Suppressor macrophage treated with lipopolysaccharide for 4 hours (primary cell): ENCODE data around the gene CCDC78.
A peak's percentile ranks its signal among the peaks of the same experiment; 100 is the strongest.

ENCODE experiments used
- DNase-seq: peaks from one replicate; pipeline ENCODE4 v3.0.0-alpha.2; 2020

The CCDC78 gene

DNA sequence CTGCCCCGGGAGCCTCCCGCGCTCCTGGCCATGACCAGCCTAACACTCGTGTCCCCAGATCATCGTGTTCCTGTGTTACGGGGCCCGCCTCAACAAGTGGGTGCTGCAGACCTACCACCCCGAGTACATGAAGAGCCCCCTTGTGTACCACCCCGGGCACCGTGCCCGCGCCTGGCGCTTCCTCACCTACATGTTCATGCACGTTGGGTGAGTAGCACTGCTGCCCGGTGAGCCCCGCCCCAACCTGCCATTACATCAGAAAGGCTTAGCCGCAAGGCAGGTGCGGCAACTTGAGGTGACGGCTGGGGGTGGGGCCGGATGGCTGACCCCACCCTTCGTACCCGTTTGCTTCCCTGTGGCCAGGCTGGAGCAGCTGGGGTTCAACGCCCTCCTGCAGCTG lies 49.3 kb downstream of the CCDC78 start:
- DNase-seq = no peak

DNA sequence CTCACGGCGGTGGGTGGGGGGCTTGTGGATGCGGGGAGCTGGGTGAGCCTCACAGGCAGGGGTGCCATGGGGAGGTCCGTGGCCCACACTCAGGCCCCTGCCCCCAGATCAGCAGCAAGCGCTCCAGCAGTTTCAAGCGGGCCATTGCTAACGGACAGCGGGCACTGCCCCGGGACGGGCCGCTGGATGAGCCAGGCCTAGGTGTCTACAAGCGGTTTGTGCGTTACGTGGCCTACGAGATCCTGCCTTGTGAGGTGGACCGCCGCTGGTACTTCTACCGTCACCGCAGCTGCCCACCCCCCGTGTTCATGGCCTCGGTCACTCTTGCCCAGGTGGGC lies 49.7 kb downstream of the CCDC78 start:
- no peak for DNase-seq

DNA sequence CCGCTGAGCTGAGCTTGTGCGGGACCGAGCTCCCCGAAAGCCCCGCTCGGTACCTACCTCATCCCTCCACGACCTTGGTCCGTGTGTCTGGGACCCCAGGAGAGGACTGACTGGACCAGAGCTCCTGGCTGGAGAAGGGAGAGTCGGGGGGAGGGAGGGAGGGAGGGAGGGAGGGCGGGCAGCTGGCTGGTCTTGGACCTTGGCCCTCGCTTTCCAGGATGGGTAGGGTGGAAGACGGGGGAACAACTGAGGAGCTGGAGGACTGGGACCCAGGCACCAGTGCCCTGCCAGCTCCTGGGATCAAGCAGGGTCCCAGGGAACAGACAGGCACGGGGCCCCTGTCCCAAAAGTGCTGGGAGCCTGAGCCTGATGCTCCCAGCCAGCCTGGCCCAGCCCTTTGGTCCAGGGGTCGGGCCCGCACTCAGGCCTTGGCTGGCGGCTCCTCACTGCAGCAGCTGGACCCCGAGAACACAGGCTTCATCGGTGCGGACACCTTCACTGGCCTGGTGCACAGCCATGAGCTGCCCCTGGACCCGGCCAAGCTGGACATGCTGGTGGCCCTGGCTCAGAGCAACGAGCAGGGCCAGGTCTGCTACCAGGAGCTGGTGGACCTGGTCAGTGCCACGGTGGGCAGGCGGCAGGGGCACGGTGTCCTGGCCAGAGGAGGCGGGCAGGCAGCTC lies 50.2 kb downstream of the CCDC78 start:
- DNase-seq = no peak

DNA sequence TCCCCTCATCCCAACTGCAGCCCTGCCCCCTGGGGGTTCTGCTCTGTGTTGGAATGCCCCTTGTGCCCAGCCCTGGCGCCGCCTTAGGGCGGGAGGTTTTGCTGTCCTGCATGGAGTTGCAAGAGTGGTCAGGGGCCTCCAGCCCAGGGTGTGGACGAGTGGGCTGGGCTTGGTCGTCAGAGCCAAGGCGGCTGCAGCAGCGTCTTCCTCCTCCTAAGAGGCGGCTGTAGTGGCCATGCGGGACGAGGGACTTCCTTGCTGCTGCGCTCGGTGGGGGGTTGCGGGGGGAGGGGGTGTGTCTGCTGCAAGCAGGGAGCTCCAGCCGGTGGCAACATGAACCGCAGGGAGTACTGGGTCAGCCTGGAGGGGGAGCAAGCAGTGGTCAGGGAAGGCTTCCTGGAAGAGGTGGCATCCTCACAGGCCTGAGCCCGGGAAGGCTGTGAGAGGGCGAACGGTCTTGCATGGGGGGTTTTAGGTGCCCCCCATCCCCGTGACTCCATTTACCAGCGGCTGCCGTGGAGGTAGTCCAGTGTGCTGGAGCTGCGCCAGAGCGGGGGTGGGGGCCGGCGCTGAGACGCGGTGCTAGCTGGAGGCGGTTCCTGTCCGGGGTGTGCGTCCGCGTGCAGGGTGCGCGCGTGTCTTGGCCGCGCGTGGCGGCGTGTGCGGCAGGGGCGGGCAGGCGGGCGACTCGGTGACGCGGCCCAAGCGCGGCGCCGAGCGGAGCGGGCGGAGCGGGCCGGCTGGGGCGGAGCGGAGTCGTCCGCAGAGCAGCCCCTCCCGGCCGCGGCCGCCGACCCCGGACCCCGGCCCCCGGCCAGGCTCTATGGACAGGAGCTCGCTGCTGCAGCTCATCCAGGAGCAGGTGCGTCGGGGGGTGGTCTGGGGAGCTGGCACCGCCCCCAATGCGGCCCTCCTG lies 51.0 kb downstream of the CCDC78 start, which contains the start of gene RHBDL1:
TSS of gene RHBDL1 (plus strand) at position 704 of the 916 bp plus-strand sequence. CDS start at position 824, 120 bp downstream.
- peak; percentile 20 for DNase-seq

DNA sequence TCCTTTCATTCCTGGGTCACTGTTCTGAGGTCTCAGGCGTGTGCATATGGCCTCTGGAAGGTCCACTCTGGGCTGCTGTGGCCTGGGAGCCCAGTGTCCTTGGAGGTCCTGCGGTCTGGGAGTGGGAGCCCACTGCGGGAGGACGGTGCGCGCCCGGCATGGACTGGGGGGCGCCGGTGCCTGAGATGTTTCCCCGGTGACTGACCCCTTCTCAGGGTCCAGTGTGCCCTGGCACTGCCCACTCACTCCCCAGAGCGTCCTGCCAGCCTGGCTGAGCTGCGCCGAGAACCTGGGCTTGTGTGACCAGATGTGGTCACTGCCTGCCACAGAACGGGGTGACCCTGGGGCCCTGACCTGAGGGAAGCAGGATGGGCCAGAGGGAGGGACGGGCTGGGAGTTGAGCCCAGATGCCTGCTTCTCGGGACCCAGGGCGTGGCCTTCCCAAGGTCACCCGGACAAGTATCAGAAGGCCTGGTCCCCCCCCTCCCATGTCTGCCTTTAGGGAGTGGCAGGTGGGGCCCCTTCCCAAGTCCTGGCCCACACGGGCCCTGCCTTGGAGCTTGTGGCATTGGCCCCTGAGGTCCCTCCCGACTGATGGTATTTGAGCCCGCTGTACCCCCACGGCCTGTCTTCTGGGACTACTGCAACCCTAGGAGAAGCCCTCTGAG lies 51.9 kb downstream of the CCDC78 start:
- no peak for DNase-seq

DNA sequence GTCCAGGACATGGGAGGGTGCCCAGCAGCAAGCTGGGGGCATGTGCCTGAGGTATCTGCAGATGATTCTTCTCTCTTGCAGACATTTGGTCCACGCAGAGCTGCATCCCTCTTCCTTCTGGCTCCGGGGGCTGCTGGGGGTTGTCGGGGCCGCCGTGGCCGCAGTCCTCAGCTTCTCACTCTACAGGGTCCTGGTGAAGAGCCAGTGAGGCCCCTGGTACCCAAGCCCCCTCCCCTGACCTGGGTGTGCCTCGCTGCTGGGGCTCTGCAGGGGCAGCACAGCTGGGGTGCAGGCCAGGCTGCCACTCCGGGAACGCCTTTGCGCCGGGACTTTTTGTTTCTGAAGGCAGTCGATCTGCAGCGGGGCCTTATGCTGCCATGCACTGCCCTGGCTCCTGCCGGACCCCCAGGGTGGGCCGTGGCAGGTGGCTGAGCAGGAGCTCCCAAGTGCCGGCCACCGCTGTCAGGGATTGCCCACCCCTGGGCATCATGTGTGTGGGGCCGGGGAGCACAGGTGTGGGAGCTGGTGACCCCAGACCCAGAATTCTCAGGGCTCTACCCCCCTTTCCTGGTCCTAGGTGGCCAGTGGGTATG lies 52.7 kb downstream of the CCDC78 start:
- DNase-seq = no peak

DNA sequence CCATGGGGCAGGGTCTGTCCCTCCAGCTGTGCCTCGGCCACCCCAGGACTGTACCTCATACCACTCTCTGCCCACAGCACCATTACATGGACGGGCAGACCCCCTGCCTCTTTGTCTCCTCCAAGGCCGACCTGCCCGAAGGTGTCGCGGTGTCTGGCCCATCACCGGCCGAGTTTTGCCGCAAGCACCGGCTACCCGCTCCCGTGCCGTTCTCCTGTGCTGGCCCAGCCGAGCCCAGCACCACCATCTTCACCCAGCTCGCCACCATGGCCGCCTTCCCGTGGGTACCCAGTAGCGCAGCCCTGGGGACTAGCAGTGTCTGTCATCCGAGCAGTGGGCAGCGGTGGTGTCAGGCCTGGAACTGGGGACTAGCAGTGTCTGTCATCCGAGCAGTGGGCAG lies 53.4 kb downstream of the CCDC78 start:
- no peak for DNase-seq
